NT2/D1 (cell line): Measurements from ENCODE around the gene GPR132.
"Not testable (repeated sequence)": the region's sequence is repeated elsewhere in the genome, so short reads cannot be mapped to it uniquely, and the experiment has no call there.

Experiments used
- DNase-seq: peaks from one replicate; pipeline ENCODE4 v3.0.0-alpha.2; 2011; ENCODE audit warnings: low read depth, low spot score
- H3K27me3 ChIP-seq: 2 replicates; pipeline ENCODE4 v1.6.0; 2011; ENCODE audit warnings: mild to moderate bottlenecking; ENCODE audit not compliant: insufficient read length, insufficient read depth
- H3K36me3 ChIP-seq: 2 replicates; pipeline ENCODE4 v1.6.1; 2011; ENCODE audit warnings: mild to moderate bottlenecking, low read length, mixed read lengths; ENCODE audit not compliant: insufficient read depth, insufficient read length
- H3K4me1 ChIP-seq: 2 replicates; pipeline ENCODE4 v1.5.1; 2011; ENCODE audit not compliant: insufficient read depth, insufficient read length
- H3K4me3 ChIP-seq: 2 replicates; pipeline ENCODE4 v1.5.1; 2011; ENCODE audit warnings: low read depth; ENCODE audit not compliant: insufficient read length
- H3K9ac ChIP-seq: 2 replicates; pipeline ENCODE4 v1.6.0; 2011; ENCODE audit warnings: low read depth; ENCODE audit not compliant: insufficient read length
- H3K9me3 ChIP-seq: 2 replicates; pipeline ENCODE4 v1.5.1; 2011; ENCODE audit warnings: mild to moderate bottlenecking, low read length; ENCODE audit not compliant: insufficient read depth
- SUZ12 ChIP-seq: IDR thresholded peaks from 2 replicates; pipeline ENCODE4 v1.6.1; 2011; ENCODE audit not compliant: insufficient read length, insufficient read depth; ENCODE audit errors: extremely low read depth
- YY1 ChIP-seq: IDR thresholded peaks from 2 replicates; pipeline ENCODE4 v1.6.1; 2011; ENCODE audit not compliant: insufficient read length, insufficient read depth
- ZNF274 ChIP-seq: IDR thresholded peaks from 2 replicates; pipeline ENCODE4 v1.6.1; 2011; ENCODE audit warnings: mild to moderate bottlenecking, low read depth, low read length

The GPR132 gene

DNA sequence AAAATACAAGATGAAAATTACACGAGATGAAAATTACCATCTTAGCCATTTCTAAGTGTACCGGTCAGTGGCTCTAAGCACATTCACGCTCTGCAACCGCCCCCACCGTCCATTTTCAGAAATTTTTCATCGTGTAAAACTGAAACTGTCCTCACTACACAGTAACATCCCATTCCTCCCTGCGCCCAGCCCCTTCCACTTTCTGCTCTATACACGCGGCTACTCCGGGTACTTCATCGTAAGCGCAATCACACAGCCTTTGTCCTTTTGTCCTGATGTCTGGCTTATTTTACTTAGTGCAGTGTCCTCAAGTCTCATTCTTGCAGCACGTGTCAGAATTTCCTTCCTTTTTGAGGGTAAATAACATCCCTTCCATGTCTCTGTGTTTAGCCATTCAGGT, 3.6 kb upstream of the GPR132 start:
- H3K9ac ChIP-seq: no peak overlapping the region
- peaks cover 4% of the 10 kb centered on the region for H3K4me1 ChIP-seq
- H3K36me3 ChIP-seq: no peaks in the 10 kb centered on the region
- no peaks in the 10 kb centered on the region for H3K27me3 ChIP-seq
- TF ChIP-seq ZNF274: no peak
- TF ChIP-seq SUZ12: no peak
- no peak for TF ChIP-seq YY1
- no peak for DNase-seq
- H3K4me3 ChIP-seq: no peak overlapping the region
- no peaks in the 10 kb centered on the region for H3K9me3 ChIP-seq

DNA sequence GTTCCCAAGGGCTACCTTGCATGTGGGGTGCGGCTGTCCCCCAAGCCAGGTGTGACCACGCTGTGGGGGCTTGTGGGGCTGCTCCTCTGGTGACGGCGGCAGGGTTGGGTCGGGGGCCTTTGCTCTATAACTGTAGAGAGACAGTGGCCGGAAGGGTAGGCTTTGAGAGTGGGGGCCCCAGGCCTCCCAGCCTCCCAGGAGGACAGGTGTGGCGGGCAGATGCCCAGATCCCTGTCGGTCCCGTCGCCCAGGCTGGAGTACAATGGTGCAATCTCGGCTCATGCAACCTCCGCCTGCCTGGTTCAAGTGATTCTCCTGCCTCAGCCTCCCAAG, 2.7 kb upstream of the GPR132 start:
- no peak overlapping the region for H3K4me3 ChIP-seq
- no peak overlapping the region for H3K9ac ChIP-seq
- TF ChIP-seq ZNF274: no peak
- no peak for TF ChIP-seq YY1
- TF ChIP-seq SUZ12: no peak
- H3K36me3 ChIP-seq: no peaks in the 10 kb centered on the region
- peaks cover 4% of the 10 kb centered on the region for H3K4me1 ChIP-seq
- H3K27me3 ChIP-seq: no peaks in the 10 kb centered on the region
- DNase-seq: no peak
- H3K9me3 ChIP-seq: no peaks in the 10 kb centered on the region

DNA sequence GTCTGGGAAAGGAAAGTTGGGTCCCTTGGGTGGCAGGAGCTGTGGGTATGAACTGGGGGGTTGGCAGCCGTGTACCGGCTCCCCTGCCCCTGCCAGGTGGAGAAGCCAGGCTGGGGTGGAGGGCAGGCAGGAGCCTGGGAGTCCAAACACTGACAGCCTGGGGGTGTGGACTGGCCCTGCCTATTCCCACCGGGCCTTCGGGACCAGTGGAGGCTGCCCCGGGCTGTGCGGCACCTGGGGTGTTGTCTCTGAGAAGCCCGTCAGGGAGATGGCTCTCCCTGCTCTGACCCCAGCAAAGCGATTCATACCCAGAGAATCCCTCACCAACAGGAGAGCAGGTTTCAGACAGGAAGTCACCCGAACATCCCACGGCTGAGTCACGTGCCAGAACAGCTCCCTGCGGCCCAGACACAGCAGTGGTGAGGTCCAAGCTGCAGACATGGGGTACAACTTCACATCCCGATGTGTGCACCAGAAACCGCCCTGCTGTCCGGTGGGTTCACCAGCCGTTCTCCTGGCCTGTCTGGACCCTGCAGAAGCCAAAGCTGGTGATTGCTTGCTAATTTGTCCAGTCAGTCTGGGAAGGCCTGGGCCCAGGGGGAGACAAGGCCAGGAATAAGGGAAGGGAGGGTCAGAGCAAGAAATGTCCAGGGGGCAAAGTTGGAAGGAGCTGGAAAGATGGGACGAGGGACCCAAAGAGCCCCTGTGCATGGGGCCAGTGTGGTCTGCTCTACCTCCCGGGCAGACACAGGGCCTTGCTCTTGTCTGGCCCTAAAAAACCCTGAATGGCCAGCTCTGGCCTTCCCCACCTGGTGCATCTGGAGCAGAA, 2.1 kb upstream of the GPR132 start:
- TF ChIP-seq SUZ12 (no peak), ZNF274 (no peak), YY1 (no peak)
- no peak for DNase-seq
- H3K9ac ChIP-seq: no peak overlapping the region
- H3K4me1 ChIP-seq: peaks cover 4% of the 10 kb centered on the region
- H3K4me3 ChIP-seq: no peak overlapping the region
- H3K27me3 ChIP-seq: no peaks in the 10 kb centered on the region
- H3K36me3 ChIP-seq: no peaks in the 10 kb centered on the region
- H3K9me3 ChIP-seq: no peaks in the 10 kb centered on the region

DNA sequence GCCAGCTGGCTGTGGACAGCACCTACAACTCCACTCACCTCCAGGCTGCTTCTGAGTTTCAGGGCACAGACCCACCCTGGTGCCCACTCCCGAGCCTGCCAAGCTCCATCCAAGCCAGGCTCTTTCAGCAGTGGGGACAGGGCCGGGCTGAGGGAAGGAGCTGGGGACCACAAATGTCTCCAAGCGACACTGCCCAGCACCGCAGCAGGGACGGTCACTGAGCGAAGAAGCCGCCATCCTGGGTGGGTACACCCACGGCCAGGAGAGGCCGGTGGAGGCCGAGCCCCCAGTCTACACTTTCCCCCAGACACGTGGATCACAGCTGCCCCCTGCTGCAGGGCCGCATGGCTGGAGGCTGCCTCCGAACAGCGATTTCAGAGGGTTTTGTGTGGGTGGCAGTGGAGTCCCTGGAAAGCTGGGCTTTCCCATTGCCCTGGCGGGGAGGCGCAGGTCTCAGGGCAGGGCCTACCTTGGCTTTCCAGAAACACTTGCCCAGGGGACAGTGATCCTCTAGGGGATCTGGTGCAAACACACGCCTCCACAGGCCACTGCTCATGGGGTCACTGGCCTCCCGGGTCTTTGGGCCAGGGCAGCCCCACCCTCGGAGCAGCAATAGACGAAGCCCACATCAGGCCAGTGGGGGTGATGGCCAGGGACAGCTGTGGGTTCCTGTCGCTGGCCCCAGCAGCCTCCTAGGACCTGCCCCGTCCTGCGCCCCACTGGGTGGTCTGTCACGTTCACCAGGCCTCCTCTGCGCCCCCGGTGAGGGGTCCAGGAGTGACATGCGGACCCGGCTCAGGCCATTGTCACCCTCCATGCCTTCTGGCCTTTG, 1.2 kb upstream of the GPR132 start:
- no peak overlapping the region for H3K4me3 ChIP-seq
- TF ChIP-seq ZNF274: no peak
- no peaks in the 10 kb centered on the region for H3K9me3 ChIP-seq
- H3K4me1 ChIP-seq: peaks cover 4% of the 10 kb centered on the region
- no peak for DNase-seq
- H3K27me3 ChIP-seq: no peaks in the 10 kb centered on the region
- H3K36me3 ChIP-seq: no peaks in the 10 kb centered on the region
- no peak overlapping the region for H3K9ac ChIP-seq

DNA sequence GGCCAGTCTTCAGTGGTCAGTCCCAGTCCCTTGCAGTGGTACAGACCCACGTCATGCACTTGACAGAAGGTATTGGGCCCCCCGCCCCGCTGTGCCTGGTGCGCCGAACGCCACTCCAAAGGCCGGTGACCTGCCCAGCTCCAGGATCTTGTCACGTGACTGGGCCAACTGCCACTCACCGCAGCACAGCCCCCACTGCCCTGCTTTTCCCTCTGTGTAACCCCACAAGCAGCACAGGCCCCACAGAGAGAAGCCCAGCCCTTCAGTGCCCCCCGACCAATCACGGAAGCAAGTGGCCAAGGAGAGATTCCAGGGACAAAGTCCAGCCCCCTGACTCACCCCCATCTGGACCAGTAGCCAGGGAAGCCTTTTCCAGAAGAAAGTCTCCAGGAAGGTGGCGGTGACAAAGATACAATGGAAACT, 498 bp downstream of the GPR132 start:
- H3K9me3 ChIP-seq: no peaks in the 10 kb centered on the region
- no peak for DNase-seq
- TF ChIP-seq SUZ12: no peak
- TF ChIP-seq ZNF274: no peak
- no peak for TF ChIP-seq YY1
- H3K36me3 ChIP-seq: no peaks in the 10 kb centered on the region
- no peak overlapping the region for H3K4me3 ChIP-seq
- H3K27me3 ChIP-seq: no peaks in the 10 kb centered on the region
- no peak overlapping the region for H3K9ac ChIP-seq
- H3K4me1 ChIP-seq: peaks cover 9% of the 10 kb centered on the region

DNA sequence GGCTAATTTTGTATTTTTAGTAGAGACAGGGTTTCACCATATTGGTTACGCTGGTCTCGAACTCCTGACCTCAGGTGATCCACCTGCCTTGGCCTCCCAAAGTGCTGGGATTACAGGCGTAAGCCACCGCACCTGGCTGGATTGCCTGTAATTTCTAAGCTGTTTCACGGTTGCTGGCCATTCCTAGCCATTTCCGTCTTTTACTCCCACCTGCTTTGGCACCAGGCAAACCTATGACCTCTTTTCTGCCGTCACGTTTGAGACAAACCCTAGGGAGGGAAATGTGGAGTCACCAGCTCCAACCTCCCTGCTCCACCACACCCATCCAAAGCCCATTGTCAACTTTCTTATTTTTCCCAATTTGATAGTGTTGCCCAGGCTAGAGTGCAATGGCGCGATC, 1.2 kb downstream of the GPR132 start:
- TF ChIP-seq SUZ12: no peak
- no peak for TF ChIP-seq YY1
- TF ChIP-seq ZNF274: no peak
- H3K9me3 ChIP-seq: no peaks in the 10 kb centered on the region
- peaks cover 10% of the 10 kb centered on the region for H3K4me1 ChIP-seq
- H3K9ac ChIP-seq: no peak overlapping the region
- no peaks in the 10 kb centered on the region for H3K36me3 ChIP-seq
- no peaks in the 10 kb centered on the region for H3K27me3 ChIP-seq
- H3K4me3 ChIP-seq: no peak overlapping the region
- DNase-seq: no peak

DNA sequence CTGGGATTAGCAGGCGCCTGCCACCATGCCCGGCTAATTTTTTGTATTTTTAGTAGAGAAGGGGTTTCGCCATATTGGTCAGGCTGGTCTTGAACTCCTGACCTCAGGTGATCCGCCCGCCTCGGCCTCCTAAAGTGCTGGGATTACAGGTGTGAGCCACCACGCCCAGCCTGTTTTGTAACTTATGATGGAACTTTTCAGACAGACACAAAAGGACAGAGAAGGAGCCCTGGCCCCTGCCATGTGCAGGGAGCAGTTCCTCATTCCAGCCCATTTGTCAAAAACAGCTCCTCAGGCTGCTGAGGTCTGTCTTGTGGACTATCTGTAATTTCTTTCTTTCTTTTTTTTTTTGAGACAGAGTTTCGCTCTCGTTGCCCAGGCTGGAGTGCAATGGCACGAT, 1.7 kb downstream of the GPR132 start:
- H3K9me3 ChIP-seq, H3K9ac ChIP-seq, H3K36me3 ChIP-seq, H3K4me3 ChIP-seq, H3K27me3 ChIP-seq, DNase-seq: not testable (repeated sequence)
- H3K4me1 ChIP-seq: peaks cover 15% of the 10 kb centered on the region
